H1 (cell line): ENCODE results near the gene OGT. TPM values are rescaled to one million over a fixed set of nuclear protein-coding genes. Genes with fewer than 3 reads are reported as not detected.
A peak's percentile ranks its signal among the peaks of the same experiment; 100 is the strongest.

ENCODE experiments used
- CTCF ChIA-PET: fragments of 300-600 bp; sonication (Branson Sonifier 250); formaldehyde crosslinking; loops from one replicate; lab custom pipeline; 2021; ENCODE audit not compliant: partially characterized antibody; lab: Charles Lee
- POLR2A ChIA-PET: fragments of 300-600 bp; sonication (Branson Sonifier 250); formaldehyde crosslinking; loops from one replicate; lab custom pipeline; 2021; ENCODE audit warnings: inconsistent platforms; ENCODE audit not compliant: partially characterized antibody; lab: Charles Lee
- DNase-seq, 2 experiments: peaks; one replicate each; pipeline versions ENCODE4 v3.0.0 to v3.0.0-alpha.2; 2010 to 2022; ENCODE audit warnings: low spot score in 2 of 2, low read depth in 1 of 2, mixed read lengths in 1 of 2
- FAIRE-seq: peaks from 2 replicates; lab custom pipeline; 2011; peaks lifted over from hg19 to GRCh38; lab: Jason Lieb, UNC
- H2AFZ ChIP-seq: 2 replicates; pipeline ENCODE4 v1.8.1; 2012; ENCODE audit warnings: low read length, inconsistent platforms
- H2AK5ac ChIP-seq: 2 replicates; pipeline ENCODE4 v1.6.1; 2013; ENCODE audit warnings: low read depth, low read length
- H2BK120ac ChIP-seq: replicated peaks from 2 replicates; pipeline ENCODE3; 2013; ENCODE audit warnings: low read depth, low read length, inconsistent platforms
- H2BK12ac ChIP-seq: 2 replicates; pipeline ENCODE4 v1.6.1; 2013; ENCODE audit warnings: low read depth, low read length
- H2BK15ac ChIP-seq: 2 replicates; pipeline ENCODE4 v1.6.1; 2013; ENCODE audit warnings: low read length
- H2BK20ac ChIP-seq: 2 replicates; pipeline ENCODE4 v1.6.1; 2013; ENCODE audit warnings: low read length
- H2BK5ac ChIP-seq: 2 replicates; pipeline ENCODE4 v1.6.1; 2013; ENCODE audit warnings: low read depth, low read length
- H3K14ac ChIP-seq: 2 replicates; pipeline ENCODE4 v1.6.1; 2013; ENCODE audit warnings: inconsistent platforms; ENCODE audit not compliant: insufficient read length
- H3K18ac ChIP-seq: 2 replicates; pipeline ENCODE4 v1.6.1; 2013; ENCODE audit warnings: low read length; ENCODE audit errors: extremely low read depth
- H3K23ac ChIP-seq: 2 replicates; pipeline ENCODE4 v1.6.1; 2013; ENCODE audit warnings: inconsistent platforms; ENCODE audit not compliant: insufficient read length
- H3K23me2 ChIP-seq: 2 replicates; pipeline ENCODE4 v1.6.1; 2013; ENCODE audit warnings: low read depth, low read length
- H3K27ac ChIP-seq: 2 replicates; pipeline ENCODE4 v1.6.1; 2011; ENCODE audit warnings: low read depth, low read length, inconsistent platforms
- H3K27me3 ChIP-seq, 4 experiments: replicated peaks in 1 of 4; 1 replicate in 1 of 4; 2 replicates in 3 of 4; pipeline versions ENCODE4 v1.6.1 to v1.8.1; 2011 to 2013; ENCODE audit warnings: low read length in 3 of 4, mild to moderate bottlenecking in 3 of 4, inconsistent platforms in 2 of 4, mixed read lengths in 2 of 4, moderate library complexity in 1 of 4; ENCODE audit not compliant: control insufficient read depth in 3 of 4, insufficient read depth in 3 of 4; ENCODE audit errors: extremely low read depth in 1 of 4
- H3K36me3 ChIP-seq, 4 experiments: 2 replicates each; pipeline versions ENCODE4 v1.6.1 to v1.8.1; 2011 to 2013; ENCODE audit warnings: mild to moderate bottlenecking in 4 of 4, low read length in 3 of 4, moderate library complexity in 2 of 4, control low read depth in 1 of 4, inconsistent platforms in 1 of 4; ENCODE audit not compliant: insufficient read depth in 4 of 4, control insufficient read depth in 2 of 4
- H3K4ac ChIP-seq: replicated peaks from 2 replicates; pipeline ENCODE3; 2013; ENCODE audit warnings: low read length, low read depth, mixed read lengths, inconsistent platforms; ENCODE audit not compliant: insufficient read length
- H3K4me1 ChIP-seq, 4 experiments: replicated peaks in 1 of 4; 1 replicate in 1 of 4; 2 replicates in 3 of 4; pipeline versions ENCODE4 v1.6.1 to v1.8.1; 2011 to 2013; ENCODE audit warnings: low read length in 3 of 4, inconsistent platforms in 2 of 4, mixed read lengths in 1 of 4; ENCODE audit not compliant: insufficient read depth in 4 of 4, control insufficient read depth in 3 of 4
- H3K4me2 ChIP-seq, 2 experiments: 2 replicates each; pipeline versions ENCODE4 v1.6.1 to v1.8.1; 2011 to 2013; ENCODE audit warnings: low read depth in 2 of 2, low read length in 2 of 2, control low read depth in 1 of 2, inconsistent platforms in 1 of 2, mild to moderate bottlenecking in 1 of 2; ENCODE audit not compliant: insufficient read depth in 1 of 2
- H3K4me3 ChIP-seq, 4 experiments: fragments of 200-600, 300-600 bp in 1 of 4; sonication (generic), shearing (Covaris generic), sonication (Bioruptor Twin) in 1 of 4; 2 replicates each; pipeline versions ENCODE4 v1.5.1 to v1.8.1; 2011 to 2016; ENCODE audit warnings: low read length in 4 of 4, low read depth in 3 of 4, control low read depth in 2 of 4, inconsistent platforms in 2 of 4, mild to moderate bottlenecking in 2 of 4, mixed read lengths in 1 of 4, moderate library complexity in 1 of 4; ENCODE audit not compliant: insufficient read depth in 2 of 4; ENCODE audit errors: extremely low read depth in 1 of 4
- H3K56ac ChIP-seq: replicated peaks from 2 replicates; pipeline ENCODE3; 2013; ENCODE audit warnings: low read depth, mild to moderate bottlenecking, mixed read lengths, low read length, inconsistent platforms; ENCODE audit not compliant: insufficient read length
- H3K79me1 ChIP-seq: 2 replicates; pipeline ENCODE4 v1.6.1; 2013; ENCODE audit warnings: low read depth, low read length, control low read depth
- H3K79me2 ChIP-seq, 2 experiments: 2 replicates each; pipeline versions ENCODE4 v1.6.1 to v1.8.1; 2012 to 2013; ENCODE audit warnings: low read length in 2 of 2, mild to moderate bottlenecking in 2 of 2, inconsistent platforms in 1 of 2; ENCODE audit not compliant: insufficient read depth in 2 of 2, control insufficient read depth in 1 of 2
- H3K9ac ChIP-seq, 4 experiments: replicated peaks in 1 of 4; 1 replicate in 1 of 4; 2 replicates in 3 of 4; pipeline versions ENCODE4 v1.6.1 to v1.8.1; 2011 to 2013; ENCODE audit warnings: low read depth in 3 of 4, low read length in 3 of 4, control low read depth in 2 of 4, mild to moderate bottlenecking in 2 of 4, moderate library complexity in 2 of 4, inconsistent platforms in 1 of 4; ENCODE audit errors: extremely low read depth in 1 of 4
- H3K9me3 ChIP-seq, 2 experiments: 2 replicates each; pipeline versions ENCODE4 v1.6.1 to v1.8.1; 2012 to 2013; ENCODE audit warnings: mild to moderate bottlenecking in 2 of 2, moderate library complexity in 2 of 2, control low read depth in 1 of 2, inconsistent platforms in 1 of 2, low read depth in 1 of 2, low read length in 1 of 2, mixed read lengths in 1 of 2; ENCODE audit not compliant: insufficient read depth in 2 of 2
- H4K20me1 ChIP-seq, 2 experiments: replicated peaks in 1 of 2; 2 replicates each; pipeline versions ENCODE3 to v1.8.1; 2011 to 2013; ENCODE audit warnings: inconsistent platforms in 2 of 2, low read length in 2 of 2, mild to moderate bottlenecking in 1 of 2; ENCODE audit not compliant: insufficient read depth in 2 of 2, control insufficient read depth in 1 of 2
- H4K5ac ChIP-seq: 2 replicates; pipeline ENCODE4 v1.6.1; 2013; ENCODE audit warnings: low read length, low read depth, mixed read lengths, inconsistent platforms; ENCODE audit not compliant: insufficient read length
- H4K8ac ChIP-seq: 2 replicates; pipeline ENCODE4 v1.8.0; 2013; ENCODE audit warnings: mild to moderate bottlenecking, moderate library complexity, low read length, inconsistent platforms; ENCODE audit not compliant: insufficient read depth; ENCODE audit errors: extremely low read depth
- H4K91ac ChIP-seq: replicated peaks from 2 replicates; pipeline ENCODE3; 2013; ENCODE audit warnings: low read length, mixed read lengths, inconsistent platforms; ENCODE audit not compliant: insufficient read length
- CREB1 ChIP-seq: IDR thresholded peaks from 2 replicates; pipeline ENCODE4 v1.6.1; 2012; ENCODE audit warnings: inconsistent platforms
- EZH2 ChIP-seq: fragments of 200-600 bp; sonication (generic); IDR thresholded peaks from 2 replicates; pipeline ENCODE4 v1.7.1; 2012; ENCODE audit warnings: low read depth, mild to moderate bottlenecking, moderate library complexity, low read length, inconsistent platforms; ENCODE audit not compliant: severe bottlenecking
- KDM4A ChIP-seq: IDR thresholded peaks from one replicate; pipeline ENCODE4 v1.7.1; 2012; ENCODE audit warnings: low read depth, mild to moderate bottlenecking, moderate library complexity, low read length, inconsistent platforms; ENCODE audit not compliant: severe bottlenecking
- MAFK ChIP-seq: IDR thresholded peaks from 2 replicates; pipeline ENCODE4 v1.6.1; 2012; ENCODE audit warnings: low read depth, mild to moderate bottlenecking, improper control_type of control experiment, low read length
- NRF1 ChIP-seq: IDR thresholded peaks from 2 replicates; pipeline ENCODE4 v1.6.1; 2011; ENCODE audit warnings: mild to moderate bottlenecking, low read depth, low read length, improper control_type of control experiment
- RFX5 ChIP-seq: IDR thresholded peaks from 2 replicates; pipeline ENCODE4 v1.6.1; 2011; ENCODE audit warnings: low read depth, low read length, improper control_type of control experiment, borderline replicate concordance
- SIN3A ChIP-seq, 2 experiments: IDR thresholded peaks in 1 of 2; conservative IDR thresholded peaks in 1 of 2; 2 replicates each; pipeline ENCODE4 v1.6.1; 2011 to 2012; ENCODE audit warnings: low read length in 2 of 2, improper control_type of control experiment in 1 of 2, low read depth in 1 of 2, mild to moderate bottlenecking in 1 of 2
- TEAD4 ChIP-seq: IDR thresholded peaks from 2 replicates; pipeline ENCODE4 v1.6.1; 2012; ENCODE audit warnings: low read depth, low read length, inconsistent platforms, mixed read lengths
- WGBS, 2 experiments: shearing (Covaris generic) in 1 of 2; methylation state at CpG; one replicate each; pipeline versions ENCODE4 v1.1.6 to v1.1.7; 2013 to 2015; ENCODE audit warnings: low lambda C conversion rate in 2 of 2, mixed read lengths in 2 of 2, inconsistent platforms in 1 of 2, low coverage in 1 of 2, missing lambda C conversion rate in 1 of 2; ENCODE audit not compliant: insufficient replicate concordance in 2 of 2, insufficient coverage in 1 of 2, insufficient read length in 1 of 2; ENCODE audit errors: extremely low coverage in 1 of 2, missing lambda C conversion rate in 1 of 2; 5-methylcytosine and 5-hydroxymethylcytosine counted together
- polyA plus RNA-seq, 7 experiments: library from polyadenylated mRNA; depleted of rRNA in 3 of 7; stranded (reverse) in 5 of 7; unstranded in 2 of 7; fragments of >200 nt in 5 of 7; fragments of 200-250 nt in 2 of 7; gene quantifications; 1 replicate in 5 of 7; 2 replicates in 1 of 7; 4 replicates in 1 of 7; pipeline versions ENCODE4 v1.2.1 to v1.2.3, GENCODE V29; 2011 to 2013; ENCODE audit warnings: missing spikeins in 2 of 7, mixed read lengths in 2 of 7
- total RNA-seq: library from RNA; stranded (reverse); fragmentation: NEBNext Ultra II Directional; extraction: Animal tissue kit (Norgen Biotek cat#: 25700); gene quantifications from 2 replicates; pipeline ENCODE4 v1.2.1, GENCODE V29; 2021
- TF ChIP-seq, protein P1 (sequence below), 3 experiments: IDR thresholded peaks; 1 replicate in 2 of 3; 2 replicates in 1 of 3; pipeline versions ENCODE4 v1.5.1 to v1.6.1; 2011; ENCODE audit warnings: low read length in 3 of 3, mild to moderate bottlenecking in 3 of 3, inconsistent platforms in 2 of 3, low read depth in 1 of 3, moderate library complexity in 1 of 3; ENCODE audit not compliant: insufficient read depth in 1 of 3; ENCODE audit errors: control extremely low read depth in 1 of 3

Gene OGT
- total and polyA plus RNA-seq, 2 of the 8 experiments (the other 6 are each of a cell fraction or from before 2014, with no cell fraction given), result 130 to 169 TPM

DNA sequence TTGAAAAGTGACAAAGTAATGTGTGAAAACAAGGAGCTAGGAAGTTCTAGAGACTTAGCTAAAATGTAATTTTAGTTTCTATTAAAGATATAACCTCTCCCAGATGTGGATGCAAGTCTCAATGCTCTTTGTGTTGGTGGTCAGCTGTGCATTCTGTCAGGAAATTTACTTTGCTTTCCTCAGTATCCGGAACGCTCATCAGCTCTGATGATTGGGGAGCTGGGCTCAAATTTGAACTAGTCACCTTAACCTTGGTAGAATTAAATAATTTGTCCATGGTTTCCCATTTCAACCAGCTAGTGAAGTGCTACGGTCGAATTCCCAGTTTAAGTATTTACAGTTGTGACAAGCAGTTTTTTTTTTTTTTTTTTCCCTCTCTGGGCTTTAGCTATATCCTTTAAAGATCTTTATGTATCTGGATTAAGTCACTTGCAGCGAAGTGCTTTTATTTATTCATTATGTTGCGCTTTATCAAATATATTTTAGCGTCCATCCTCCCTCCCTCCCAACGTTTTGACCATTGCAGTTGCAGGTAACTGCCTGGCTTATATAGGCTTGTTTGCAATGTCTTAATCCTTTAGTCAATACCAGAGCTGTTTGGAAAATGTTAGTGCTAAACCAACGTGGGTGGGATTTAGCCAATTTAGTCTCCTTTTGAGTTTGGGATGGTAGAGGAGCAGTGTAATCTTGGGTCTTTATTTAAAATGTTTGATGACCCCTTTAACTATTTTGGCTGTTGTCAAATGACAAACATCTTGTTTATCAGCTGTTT, 2.1 kb downstream of the OGT start:
- Histone ChIP-seq H2BK15ac (no peak overlapping the region), H3K79me2 (peaks cover 40 to 71% of the 10 kb centered on the region in 2 experiments), H3K79me1 (no peaks in the 10 kb centered on the region), H3K4me1 (peaks cover 0 to 4% (median 2%) of the 10 kb centered on the region in 4 experiments; a peak in 3 of 7 replicates), H2BK5ac (no peak overlapping the region), H3K23ac (no peak overlapping the region), H2AK5ac (no peak overlapping the region), H2BK120ac (no peak overlapping the region), H3K27ac (no peak overlapping the region), H2AFZ (no peak overlapping the region), H3K18ac (no peak overlapping the region), H3K9ac (peak overlapping the region in 3 of 4 experiments; percentile 49 to 97 (median 61); a peak in 3 of 7 replicates), H4K5ac (no peak overlapping the region), H2BK20ac (no peak overlapping the region), H4K20me1 (peaks cover 15 to 16% of the 10 kb centered on the region in 2 experiments), H3K23me2 (peaks cover 3% of the 10 kb centered on the region), H3K4ac (no peak overlapping the region), H3K4me3 (peak overlapping the region; percentile 65 to 99 (median 95)), H3K14ac (no peak overlapping the region), H3K9me3 (no peaks in the 10 kb centered on the region), H4K91ac (no peak overlapping the region), H3K27me3 (no peaks in the 10 kb centered on the region), H2BK12ac (no peak overlapping the region), H4K8ac (no peak overlapping the region), H3K36me3 (peaks cover 0 to 27% (median 2%) of the 10 kb centered on the region in 4 experiments; a peak in 2 of 8 replicates), H3K4me2 (peak overlapping the region; percentile 74 to 94), H3K56ac (no peak overlapping the region)
- no peak for FAIRE-seq
- DNase-seq, result no peak
- CTCF ChIA-PET, result interaction anchor here (0.6 to 0.8 kb wide), 2 partner anchors 9 to 1438 kb away, joined by 3 to 4 read pairs; no protein-coding TSS in a partner anchor
- POLR2A ChIA-PET, result interaction anchor here (0.5 to 4.4 kb wide), 9 partner anchors 9 to 169 kb away, joined by 3 to 60 read pairs (median 4); partner anchors contain the start of gene TAF1
- WGBS, 2 experiments, result 6% methylated on average over 9 of the region's 9 CpGs; no CpG with 5 or more reads in 1 of the 2 experiments
- TF ChIP-seq NRF1 (no peak), KDM4A (no peak), TEAD4 (no peak), SIN3A (conservative IDR thresholded peaks at IDR 0.05 in 1 of 2, IDR thresholded peaks at IDR 0.05 in 1 of 2; ENCODE audit: low read depth in 1 of 2, low read length in 2 of 2) (no peak), CREB1 (no peak), MAFK (no peak), EZH2 (no peak), RFX5 (no peak)
- TF ChIP-seq, protein P1, sequence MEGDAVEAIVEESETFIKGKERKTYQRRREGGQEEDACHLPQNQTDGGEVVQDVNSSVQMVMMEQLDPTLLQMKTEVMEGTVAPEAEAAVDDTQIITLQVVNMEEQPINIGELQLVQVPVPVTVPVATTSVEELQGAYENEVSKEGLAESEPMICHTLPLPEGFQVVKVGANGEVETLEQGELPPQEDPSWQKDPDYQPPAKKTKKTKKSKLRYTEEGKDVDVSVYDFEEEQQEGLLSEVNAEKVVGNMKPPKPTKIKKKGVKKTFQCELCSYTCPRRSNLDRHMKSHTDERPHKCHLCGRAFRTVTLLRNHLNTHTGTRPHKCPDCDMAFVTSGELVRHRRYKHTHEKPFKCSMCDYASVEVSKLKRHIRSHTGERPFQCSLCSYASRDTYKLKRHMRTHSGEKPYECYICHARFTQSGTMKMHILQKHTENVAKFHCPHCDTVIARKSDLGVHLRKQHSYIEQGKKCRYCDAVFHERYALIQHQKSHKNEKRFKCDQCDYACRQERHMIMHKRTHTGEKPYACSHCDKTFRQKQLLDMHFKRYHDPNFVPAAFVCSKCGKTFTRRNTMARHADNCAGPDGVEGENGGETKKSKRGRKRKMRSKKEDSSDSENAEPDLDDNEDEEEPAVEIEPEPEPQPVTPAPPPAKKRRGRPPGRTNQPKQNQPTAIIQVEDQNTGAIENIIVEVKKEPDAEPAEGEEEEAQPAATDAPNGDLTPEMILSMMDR (IDR thresholded peaks at IDR 0.05; ENCODE audit: control extremely low read depth in 1 of 3, insufficient read depth in 1 of 3, low read depth in 1 of 3, low read length in 3 of 3), result no peak
